Measurements from ENCODE around the gene HOXA9. TPM values are rescaled to one million over a fixed set of nuclear protein-coding genes. Genes with fewer than 3 reads are reported as not detected.
A peak's percentile ranks its signal among the peaks of the same experiment; 100 is the strongest.

HOXA9 gene
- total RNA-seq, 2 experiments from 2014 or later: not detected

DNA sequence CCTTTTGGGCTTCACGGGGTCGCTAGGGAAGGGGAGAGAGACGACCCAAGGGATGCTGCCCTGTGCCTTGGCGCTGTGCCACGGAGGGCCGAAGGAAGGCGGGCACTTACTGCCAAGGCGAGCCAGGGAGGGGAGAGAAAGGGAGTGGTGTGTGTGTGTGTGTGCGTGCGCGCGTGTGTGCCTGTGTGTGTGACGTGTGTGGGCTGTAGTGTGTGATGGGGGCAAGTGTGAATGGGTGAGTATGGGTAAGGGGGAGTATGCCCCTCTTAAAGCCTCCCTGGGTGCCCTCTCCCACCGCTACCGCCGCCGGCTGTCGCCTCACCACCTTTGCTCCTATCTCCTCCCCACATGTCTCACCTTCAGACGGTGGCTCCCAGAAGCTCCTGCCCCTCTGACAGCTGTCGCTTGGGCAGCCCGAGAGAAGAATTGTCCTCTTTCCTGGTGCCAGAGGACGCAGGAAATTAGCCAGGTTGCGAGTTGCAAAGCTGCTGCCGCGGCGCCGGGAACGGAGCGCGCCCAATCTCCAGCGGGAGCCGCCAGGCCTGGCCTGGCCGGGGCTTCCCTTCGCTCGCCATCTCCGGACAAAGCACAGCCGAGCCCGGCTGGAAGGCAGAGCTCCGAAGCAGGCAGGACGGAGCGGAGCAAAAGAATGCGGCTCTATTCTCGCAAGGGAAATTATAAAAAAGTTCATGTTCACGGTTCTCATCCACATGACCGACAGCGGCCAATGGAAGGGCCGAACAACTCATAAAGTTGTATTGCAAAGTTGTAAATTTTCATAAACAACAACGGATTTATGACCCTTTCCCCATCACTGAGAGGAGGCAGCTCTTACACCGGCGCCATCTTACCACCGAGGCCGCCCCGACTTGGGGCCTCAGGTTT, 13.2 kb downstream of the HOXA9 start, which contains the start of gene HOXA3:
Gene HOXA3 (minus strand): TSS at position 653 of the 885 bp plus-strand sequence. CDS start 41,943 bp downstream, outside the sequence.
- Mint-ChIP-seq H3K4me1 (ENCODE audit: low read depth) (peaks cover 42% of the 10 kb centered on the region), H3K27ac (no peak within 1 kb of the TSS), H3K36me3 (ENCODE audit: low read depth) (no peaks in the 10 kb centered on the region), H3K27me3 (peaks cover 85% of the 10 kb centered on the region), H3K4me3 (peak within 1 kb of the TSS; percentile 59), H3K9me3 (no peaks in the 10 kb centered on the region)
- POLR2A ChIA-PET: interaction anchor here (0.8 to 0.9 kb wide), 2 partner anchors 13 to 14 kb away, joined by 3 to 4 read pairs; partner anchors contain the start of gene HOXA9
- TF ChIP-seq, protein P1, sequence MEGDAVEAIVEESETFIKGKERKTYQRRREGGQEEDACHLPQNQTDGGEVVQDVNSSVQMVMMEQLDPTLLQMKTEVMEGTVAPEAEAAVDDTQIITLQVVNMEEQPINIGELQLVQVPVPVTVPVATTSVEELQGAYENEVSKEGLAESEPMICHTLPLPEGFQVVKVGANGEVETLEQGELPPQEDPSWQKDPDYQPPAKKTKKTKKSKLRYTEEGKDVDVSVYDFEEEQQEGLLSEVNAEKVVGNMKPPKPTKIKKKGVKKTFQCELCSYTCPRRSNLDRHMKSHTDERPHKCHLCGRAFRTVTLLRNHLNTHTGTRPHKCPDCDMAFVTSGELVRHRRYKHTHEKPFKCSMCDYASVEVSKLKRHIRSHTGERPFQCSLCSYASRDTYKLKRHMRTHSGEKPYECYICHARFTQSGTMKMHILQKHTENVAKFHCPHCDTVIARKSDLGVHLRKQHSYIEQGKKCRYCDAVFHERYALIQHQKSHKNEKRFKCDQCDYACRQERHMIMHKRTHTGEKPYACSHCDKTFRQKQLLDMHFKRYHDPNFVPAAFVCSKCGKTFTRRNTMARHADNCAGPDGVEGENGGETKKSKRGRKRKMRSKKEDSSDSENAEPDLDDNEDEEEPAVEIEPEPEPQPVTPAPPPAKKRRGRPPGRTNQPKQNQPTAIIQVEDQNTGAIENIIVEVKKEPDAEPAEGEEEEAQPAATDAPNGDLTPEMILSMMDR (IDR thresholded peaks at IDR 0.05): no peak
- intact Hi-C loops (cut with micrococcal nuclease): no loop called here
- no peak for ATAC-seq
- CTCF ChIA-PET: interaction anchor here (1.0 to 6.2 kb wide), 6 partner anchors 10 to 469 kb away, joined by 3 to 63 read pairs (median 4); no protein-coding TSS in a partner anchor
- no peak for DNase-seq

DNA sequence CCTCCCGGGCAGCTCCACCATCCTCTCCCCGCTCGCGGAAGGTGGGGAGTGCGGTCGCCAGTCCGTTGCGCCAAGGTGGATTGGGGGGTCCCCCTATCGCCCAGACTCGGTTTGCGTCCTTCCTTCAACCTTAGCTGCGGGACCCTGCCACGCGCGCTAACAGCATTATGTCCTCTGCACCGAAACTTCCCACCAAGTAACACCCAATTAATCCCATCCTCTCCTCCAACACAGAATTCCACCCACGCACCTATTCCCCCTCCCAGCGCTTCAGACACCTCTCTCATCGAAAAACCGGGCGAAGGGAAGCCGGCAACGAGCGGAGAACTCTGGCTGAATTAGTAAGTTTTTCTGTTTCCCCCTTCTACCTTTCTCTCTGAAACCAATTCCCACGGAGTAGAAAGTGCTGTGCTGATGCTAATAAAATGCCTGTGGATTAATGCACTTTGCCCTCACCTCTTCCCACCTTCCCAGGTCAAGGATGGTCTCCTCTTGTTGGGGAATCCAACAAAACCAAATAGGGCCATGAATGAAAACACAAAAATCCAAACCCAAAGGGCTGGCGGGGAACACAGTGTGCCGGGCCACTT, 13.9 kb downstream of the HOXA9 start:
- CTCF ChIA-PET: interaction anchor here (0.8 to 6.2 kb wide), 13 partner anchors 10 to 469 kb away, joined by 3 to 63 read pairs (median 6); no protein-coding TSS in a partner anchor

GRCh38 chr7:27150568-27151340, 14.6 kb downstream of the HOXA9 start:
- ATAC-seq: peak; percentile 87
- POLR2A ChIA-PET: no interaction called here
- no peak overlapping the region for H3K27ac Mint-ChIP-seq
- H3K4me3 Mint-ChIP-seq: peak overlapping the region; percentile 59
- CTCF ChIA-PET: interaction anchor here (0.7 to 6.2 kb wide), 28 partner anchors 8 to 889 kb away, joined by 3 to 63 read pairs (median 4); no protein-coding TSS in a partner anchor
- intact Hi-C loops (cut with micrococcal nuclease): no loop called here
- no peaks in the 10 kb centered on the region for H3K36me3 Mint-ChIP-seq (ENCODE audit: low read depth)
- TF ChIP-seq, protein P1 (IDR thresholded peaks at IDR 0.05): peak; percentile 93
- H3K27me3 Mint-ChIP-seq: peaks cover 88% of the 10 kb centered on the region
- peaks cover 33% of the 10 kb centered on the region for H3K4me1 Mint-ChIP-seq (ENCODE audit: low read depth)
- no peaks in the 10 kb centered on the region for H3K9me3 Mint-ChIP-seq
- DNase-seq: peak; percentile 75

More for the DNA sequence above, 13.9 kb downstream of the HOXA9 start:
- H3K4me1 Mint-ChIP-seq (ENCODE audit: low read depth): peaks cover 38% of the 10 kb centered on the region
- ATAC-seq (no peak), DNase-seq (no peak)
- H3K4me3 Mint-ChIP-seq: peak overlapping the region; percentile 59
- no peaks in the 10 kb centered on the region for H3K36me3 Mint-ChIP-seq (ENCODE audit: low read depth)
- no peaks in the 10 kb centered on the region for H3K9me3 Mint-ChIP-seq
- POLR2A ChIA-PET: no interaction called here
- intact Hi-C loops (cut with micrococcal nuclease): no loop called here
- H3K27me3 Mint-ChIP-seq: peaks cover 87% of the 10 kb centered on the region
- TF ChIP-seq, protein P1 (IDR thresholded peaks at IDR 0.05): no peak
- no peak overlapping the region for H3K27ac Mint-ChIP-seq

DNA sequence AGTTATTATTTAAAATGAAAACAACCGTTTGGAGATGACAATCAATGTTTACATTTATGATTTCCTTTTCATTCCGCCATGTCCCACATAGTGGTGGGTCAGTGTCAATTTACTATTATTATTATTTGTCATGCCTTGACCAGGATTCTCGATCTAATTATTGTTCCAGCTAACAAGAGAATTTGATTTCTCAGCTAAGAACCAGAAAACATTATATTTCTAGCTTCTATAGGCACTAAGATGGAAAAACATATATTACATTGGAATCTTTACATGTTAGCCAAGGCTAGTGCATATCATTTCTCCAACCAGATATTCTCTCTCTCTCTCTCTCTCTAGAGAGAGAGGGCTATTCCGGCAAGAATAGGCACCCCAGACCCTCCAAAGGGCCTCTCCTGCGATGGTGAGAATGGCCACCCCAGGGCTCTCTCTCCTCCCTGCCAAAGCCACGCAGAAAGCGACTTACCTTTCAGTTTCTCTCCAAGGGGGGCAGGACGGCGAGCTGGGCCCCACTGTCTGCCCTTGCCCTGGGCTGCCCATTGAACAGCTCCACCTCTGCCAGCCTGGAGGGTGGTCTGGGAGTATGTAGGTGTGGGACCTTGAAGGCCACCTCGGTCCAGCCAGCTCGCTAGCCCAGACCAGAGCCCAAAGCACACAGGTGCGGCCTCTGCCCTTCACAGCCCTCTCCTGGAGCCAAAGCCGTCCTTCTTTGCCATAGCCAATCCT, 15.3 kb downstream of the HOXA9 start:
- ATAC-seq: no peak
- intact Hi-C loops (cut with micrococcal nuclease): no loop called here

More for the DNA sequence above, 15.3 kb downstream of the HOXA9 start:
- H3K4me3 Mint-ChIP-seq: peak overlapping the region; percentile 59
- POLR2A ChIA-PET: no interaction called here
- H3K27me3 Mint-ChIP-seq: peaks cover 83% of the 10 kb centered on the region
- TF ChIP-seq, protein P1 (IDR thresholded peaks at IDR 0.05): no peak
- H3K27ac Mint-ChIP-seq: no peak overlapping the region
- peaks cover 27% of the 10 kb centered on the region for H3K4me1 Mint-ChIP-seq (ENCODE audit: low read depth)
- no peak for DNase-seq
- no peaks in the 10 kb centered on the region for H3K36me3 Mint-ChIP-seq (ENCODE audit: low read depth)
- no peaks in the 10 kb centered on the region for H3K9me3 Mint-ChIP-seq
- CTCF ChIA-PET: interaction anchor here (0.6 to 6.2 kb wide), 30 partner anchors 9 to 890 kb away, joined by 3 to 63 read pairs (median 3); no protein-coding TSS in a partner anchor

Data from activated CD8-positive, alpha-beta T cell treated with anti-CD3 and anti-CD28 coated beads for 36 hours (primary cell).